ENCODE data around the gene TENM3. TPM values are rescaled to one million over a fixed set of nuclear protein-coding genes. Genes with fewer than 3 reads are reported as not detected.

The TENM3 gene
- total RNA-seq, 4 donors from 2014 or later, result 29.8 to 58.5 (median 35.9) TPM

GRCh38 chr4:182564724-182565369 is 321.6 kb downstream of the TENM3 start:
- no peak for TF ChIP-seq CTCF (IDR thresholded peaks at IDR 0.05; ENCODE audit: low read depth)

- TF ChIP-seq CTCF (IDR thresholded peaks at IDR 0.05; ENCODE audit: low read depth), result no peak
Observed at GRCh38 chr4:182567119-182567518, 323.9 kb downstream of the TENM3 start.

GRCh38 chr4:182569561-182569960 is 326.4 kb downstream of the TENM3 start:
- no peak for TF ChIP-seq CTCF (IDR thresholded peaks at IDR 0.05; ENCODE audit: low read depth)

GRCh38 chr4:182574706-182575105 is 331.5 kb downstream of the TENM3 start:
- no peak for TF ChIP-seq CTCF (IDR thresholded peaks at IDR 0.05; ENCODE audit: low read depth)

- TF ChIP-seq CTCF (IDR thresholded peaks at IDR 0.05; ENCODE audit: low read depth), result no peak
Observed at GRCh38 chr4:182575225-182575624, 332.0 kb downstream of the TENM3 start.

DNA sequence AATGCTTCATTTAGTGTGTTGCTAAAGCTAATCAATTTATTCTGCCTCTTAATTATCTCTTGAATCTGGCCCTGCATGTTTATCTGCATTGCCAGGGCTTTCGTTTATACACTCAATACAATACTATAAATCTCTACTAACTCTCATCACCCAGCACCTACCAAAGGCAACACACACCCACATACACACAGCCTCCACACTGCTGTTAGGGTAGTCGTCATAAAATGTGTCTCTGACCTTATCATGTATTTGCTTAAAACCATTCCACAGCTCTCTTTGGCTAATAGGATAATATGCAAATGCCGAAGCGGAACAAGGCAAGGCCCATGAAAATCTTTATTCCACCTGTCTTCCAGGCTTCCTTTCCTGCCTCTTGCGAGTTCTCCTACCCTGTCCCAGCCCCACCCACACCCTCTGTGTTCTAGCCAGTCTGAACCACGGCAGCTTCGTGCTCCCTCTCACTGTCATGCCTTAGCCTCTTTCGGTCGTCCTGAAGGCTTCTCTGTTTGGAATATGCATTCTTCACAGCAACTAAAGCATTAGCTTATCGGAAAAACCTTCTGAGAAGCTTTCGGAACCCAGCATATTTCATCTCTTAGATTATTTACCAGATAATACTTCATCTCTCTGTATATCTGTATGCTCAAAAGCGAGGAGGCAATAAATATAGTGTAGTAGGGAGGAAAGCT is 333.5 kb downstream of the TENM3 start:
- TF ChIP-seq CTCF (IDR thresholded peaks at IDR 0.05; ENCODE audit: low read depth), result no peak

- TF ChIP-seq CTCF (IDR thresholded peaks at IDR 0.05; ENCODE audit: low read depth), result no peak
Observed at GRCh38 chr4:182577411-182577810, 334.2 kb downstream of the TENM3 start.
